ENCODE measurements around the gene CA4.
"Not testable (repeated sequence)": the region's sequence is repeated elsewhere in the genome, so short reads cannot be mapped to it uniquely, and the experiment has no call there.

The CA4 gene

GRCh38 chr17:60178180-60178579 lies 28.4 kb downstream of the CA4 start:
- peak; percentile 56 for DNase-seq

GRCh38 chr17:60180380-60180779 lies 30.6 kb downstream of the CA4 start:
- DNase-seq: not testable (repeated sequence)

GRCh38 chr17:60186372-60186771 lies 36.6 kb downstream of the CA4 start:
- not testable (repeated sequence) for DNase-seq

GRCh38 chr17:60186846-60187745 lies 37.3 kb downstream of the CA4 start:
- DNase-seq: not testable (repeated sequence)

- no peak for DNase-seq
Measured at GRCh38 chr17:60188759-60189158, 39.0 kb downstream of the CA4 start.

- DNase-seq: not testable (repeated sequence)
Measured at GRCh38 chr17:60190032-60190431, 40.3 kb downstream of the CA4 start.

GRCh38 chr17:60193032-60193431 lies 43.3 kb downstream of the CA4 start:
- DNase-seq: not testable (repeated sequence)

- DNase-seq: no peak
Measured at GRCh38 chr17:60193482-60193881, 43.7 kb downstream of the CA4 start.

GRCh38 chr17:60194141-60194540 lies 44.4 kb downstream of the CA4 start:
- DNase-seq: not testable (repeated sequence)

- DNase-seq: not testable (repeated sequence)
Measured at GRCh38 chr17:60198630-60199029, 48.9 kb downstream of the CA4 start.

GRCh38 chr17:60205782-60206181 lies 56.0 kb downstream of the CA4 start:
- DNase-seq: not testable (repeated sequence)

- not testable (repeated sequence) for DNase-seq
Measured at GRCh38 chr17:60208302-60208701, 58.5 kb downstream of the CA4 start.
